Choroid plexus epithelial cell (primary cell): ENCODE measurements around the gene NAGS.
"Not testable (repeated sequence)": the region's sequence is repeated elsewhere in the genome, so short reads cannot be mapped to it uniquely, and the experiment has no call there.

Experiments
- DNase-seq: peaks from one replicate; pipeline ENCODE4 v3.0.0-alpha.2; 2010; ENCODE audit warnings: low read depth
- H3K4me3 ChIP-seq: 2 replicates; pipeline ENCODE4 v1.5.1; 2011; ENCODE audit warnings: low read depth, mild to moderate bottlenecking, control low read depth, low read length, moderate library complexity
- CTCF ChIP-seq: conservative IDR thresholded peaks from 2 replicates; pipeline ENCODE4 v1.5.1; 2011; ENCODE audit warnings: low read depth, mild to moderate bottlenecking, control low read depth, inconsistent platforms, low read length, moderate library complexity

NAGS gene

GRCh38 chr17:44022246-44022645, 17.8 kb downstream of the NAGS start:
- no peak for DNase-seq
- no peak for TF ChIP-seq CTCF
- H3K4me3 ChIP-seq: no peak overlapping the region

- no peak for TF ChIP-seq CTCF
- no peak overlapping the region for H3K4me3 ChIP-seq
- no peak for DNase-seq
Measured at GRCh38 chr17:44023545-44024270, 19.3 kb downstream of the NAGS start.

DNA sequence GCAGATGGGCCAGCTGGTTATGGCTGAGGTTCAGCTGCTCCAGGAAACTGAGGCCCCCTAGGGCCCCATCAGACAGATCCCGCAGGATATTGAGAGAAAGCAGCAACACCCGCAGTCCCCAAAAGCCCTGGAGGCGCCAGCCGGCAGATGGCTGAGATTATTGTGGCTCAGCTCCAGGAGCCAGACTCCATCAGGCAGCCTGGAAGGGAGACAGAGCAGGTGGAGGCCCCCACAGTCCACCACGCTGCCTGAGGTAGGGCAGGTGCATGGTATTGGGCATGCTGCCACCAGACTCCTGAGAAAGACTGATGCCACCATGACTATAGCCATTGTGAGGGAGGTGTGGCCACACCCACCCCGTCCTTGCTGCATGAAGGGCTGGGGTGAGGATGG, 19.8 kb downstream of the NAGS start:
- DNase-seq: no peak
- no peak for TF ChIP-seq CTCF
- H3K4me3 ChIP-seq: no peak overlapping the region

DNA sequence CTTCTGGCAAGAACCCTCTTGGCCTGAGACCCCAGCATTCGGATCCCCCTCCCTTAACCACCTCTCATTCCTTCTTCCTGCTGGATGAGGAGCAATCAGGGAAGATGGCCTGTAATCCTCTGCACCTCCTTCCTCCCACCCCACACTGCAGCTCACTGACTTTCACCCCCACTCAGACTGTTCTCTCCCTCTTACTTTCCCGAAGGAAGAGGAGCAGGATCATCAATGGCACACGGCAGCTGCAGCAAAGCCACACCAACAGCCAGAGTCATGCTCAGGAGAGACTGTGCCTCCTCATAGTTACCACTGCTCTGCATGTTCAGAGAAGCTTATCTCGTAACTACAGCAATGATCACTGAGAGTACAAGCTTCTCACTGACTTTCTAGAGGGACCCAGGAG, 20.4 kb downstream of the NAGS start:
- no peak overlapping the region for H3K4me3 ChIP-seq
- TF ChIP-seq CTCF: no peak
- no peak for DNase-seq

GRCh38 chr17:44029736-44030135, 25.3 kb downstream of the NAGS start:
- DNase-seq: no peak
- TF ChIP-seq CTCF: no peak

DNA sequence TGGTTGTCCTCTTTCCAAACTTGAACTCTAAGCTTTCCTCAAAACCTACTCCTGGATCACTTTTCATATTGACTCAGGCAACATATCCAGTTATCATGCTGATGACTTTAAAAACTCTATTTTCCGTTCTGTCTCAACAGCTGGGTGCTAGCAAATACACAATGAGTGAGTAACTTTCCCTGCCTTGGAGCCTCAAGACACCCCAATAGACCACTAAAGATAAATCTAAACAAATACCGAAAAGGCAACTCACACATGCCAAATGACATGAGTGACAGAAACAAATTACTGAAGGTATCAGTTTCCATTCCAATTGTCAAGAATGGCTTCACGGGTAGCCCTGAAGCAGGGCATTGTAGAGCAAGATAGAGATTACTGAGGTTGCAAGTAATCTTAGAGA, 26.1 kb downstream of the NAGS start:
- no peak overlapping the region for H3K4me3 ChIP-seq
- DNase-seq: no peak
- no peak for TF ChIP-seq CTCF

More at GRCh38 chr17:44029736-44030135, 25.3 kb downstream of the NAGS start:
- no peak overlapping the region for H3K4me3 ChIP-seq

- no peak for TF ChIP-seq CTCF
- no peak overlapping the region for H3K4me3 ChIP-seq
- no peak for DNase-seq
Measured at GRCh38 chr17:44033861-44034408, 29.5 kb downstream of the NAGS start.

- H3K4me3 ChIP-seq, DNase-seq: not testable (repeated sequence)
Measured at GRCh38 chr17:44034688-44035087, 30.3 kb downstream of the NAGS start.
